Activated CD4-positive, alpha-beta T cell treated with anti-CD3 and anti-CD28 coated beads, Interleukin-2, amount 50 U/mL, for 24 hours (primary cell): ENCODE measurements around the gene KATNAL2.
"Not testable (repeated sequence)": the region's sequence is repeated elsewhere in the genome, so short reads cannot be mapped to it uniquely, and the experiment has no call there.

Experiments used
- DNase-seq, 2 donors: peaks; one replicate each; pipeline ENCODE4 v3.0.0-alpha.2; 2020; ENCODE audit warnings: low read depth in 1 of 2, low spot score in 1 of 2

KATNAL2 gene

DNA sequence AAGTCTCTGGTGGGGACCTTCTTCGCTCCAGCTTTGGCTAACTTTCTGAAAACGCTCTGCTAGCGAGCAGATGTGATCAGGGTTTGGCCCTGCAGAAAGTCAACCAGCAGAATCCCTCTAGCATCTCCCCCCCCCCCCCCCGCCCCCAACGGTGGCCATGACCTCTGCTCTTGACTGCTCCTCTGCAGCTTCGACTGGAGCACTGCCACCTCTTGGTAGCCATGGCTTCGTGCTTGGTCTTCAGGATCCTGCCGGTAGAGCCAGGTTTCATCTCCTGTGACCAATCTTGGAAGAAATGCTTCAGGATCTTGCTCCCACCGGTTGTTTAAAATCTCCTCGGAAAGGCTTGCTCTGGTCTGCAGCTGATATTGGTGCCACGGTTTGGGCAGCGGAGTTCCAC lies 113.5 kb downstream of the KATNAL2 start:
- DNase-seq: not testable (repeated sequence)

DNA sequence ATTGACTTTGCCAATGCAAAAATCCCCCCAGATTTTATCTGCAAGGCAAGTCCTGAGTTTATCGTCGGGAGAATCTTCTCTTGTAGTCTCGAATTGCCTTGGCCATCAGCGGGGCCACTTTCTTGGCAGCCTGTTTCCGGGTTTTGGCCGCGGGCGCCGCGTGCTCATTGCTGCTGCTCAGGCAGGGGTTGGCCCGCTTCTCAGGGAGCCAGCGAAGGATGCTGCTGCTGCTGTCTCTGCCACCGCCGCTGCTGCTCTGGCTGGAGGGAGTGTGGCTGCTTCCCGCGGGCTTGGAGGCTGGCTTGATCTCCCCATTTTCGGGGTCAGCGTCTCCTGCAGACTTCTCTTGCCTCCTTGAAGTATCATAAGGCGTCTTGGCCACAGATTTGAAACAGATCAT lies 115.5 kb downstream of the KATNAL2 start:
- no peak for DNase-seq

DNA sequence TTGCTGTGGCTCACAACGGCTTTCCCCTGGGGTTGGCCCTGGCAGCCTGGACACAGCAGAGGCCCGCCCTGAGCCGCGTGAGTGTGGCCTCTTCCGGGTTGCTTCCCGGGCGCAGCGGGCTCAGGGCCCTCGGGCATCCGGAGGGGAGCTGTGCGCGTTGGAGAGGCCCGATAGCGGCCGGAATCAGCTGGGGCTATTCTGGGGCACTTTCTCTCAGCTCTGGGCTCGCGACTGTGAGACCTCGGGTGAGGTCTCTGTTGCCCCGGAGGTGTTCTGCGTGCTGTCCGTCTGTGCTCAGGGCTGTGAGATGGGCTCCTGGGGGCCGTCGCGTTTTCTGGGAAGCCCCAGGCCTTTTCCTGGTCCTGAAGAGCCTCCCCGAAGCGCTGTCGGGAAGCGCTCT lies 117.2 kb downstream of the KATNAL2 start:
- DNase-seq: not testable (repeated sequence)

DNA sequence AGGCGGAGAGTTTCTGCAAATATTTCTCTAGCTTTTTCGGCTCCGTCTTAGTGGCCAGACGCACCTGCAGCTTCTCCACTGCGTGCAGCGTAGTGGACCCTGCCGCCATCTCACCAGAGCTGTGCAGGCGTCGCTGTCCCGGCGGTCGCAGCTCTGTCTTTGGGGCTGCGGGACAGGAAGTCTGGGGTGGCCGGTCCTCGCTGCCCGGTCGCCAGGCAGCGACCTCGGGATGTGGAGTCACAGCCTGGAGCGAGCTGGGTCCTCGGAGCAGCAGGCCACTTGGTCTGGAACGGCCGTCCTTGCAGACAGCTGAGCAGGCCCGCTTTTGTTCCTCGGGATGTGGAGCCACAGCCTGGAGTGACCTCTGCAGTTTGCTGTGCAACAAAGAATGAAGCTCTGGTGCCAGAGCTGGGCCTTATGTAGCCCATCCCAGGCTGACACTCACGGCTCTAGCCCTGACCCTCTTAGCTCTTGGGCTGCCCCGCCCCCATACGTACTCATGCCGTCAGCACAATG lies 117.8 kb downstream of the KATNAL2 start, which contains the start of gene ELOA2:
ELOA2 (minus strand) TSS at position 466 of the 516 bp plus-strand sequence; CDS start at position 109, 357 bp downstream.
- DNase-seq: no peak

DNA sequence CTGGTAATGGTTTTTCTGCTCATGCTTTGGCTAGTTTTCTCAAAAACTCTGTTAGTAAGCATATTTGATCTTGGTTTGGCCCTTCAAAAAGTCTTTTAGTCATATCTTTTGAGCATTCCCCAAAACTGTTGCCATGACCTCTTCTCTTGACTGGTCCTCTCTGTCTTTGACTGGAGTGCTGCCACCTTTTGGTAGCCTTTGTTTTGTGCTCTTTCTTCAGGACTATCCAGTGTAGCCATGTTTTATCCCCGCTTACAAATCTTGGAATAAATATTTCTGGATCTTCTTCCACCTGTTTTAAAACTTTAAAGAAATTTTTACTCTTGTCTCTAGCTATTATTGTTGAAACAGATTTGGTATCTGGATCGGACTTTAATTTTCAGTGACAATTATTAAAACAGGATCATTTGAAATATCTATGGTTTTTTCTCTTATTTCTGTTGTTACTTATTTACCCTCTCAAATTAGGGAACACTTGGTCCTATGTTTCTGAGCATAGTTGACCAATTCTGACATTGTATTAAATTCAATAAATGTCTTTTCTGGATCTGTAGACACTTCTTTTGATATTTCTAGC lies 119.0 kb downstream of the KATNAL2 start:
- DNase-seq: no peak

DNA sequence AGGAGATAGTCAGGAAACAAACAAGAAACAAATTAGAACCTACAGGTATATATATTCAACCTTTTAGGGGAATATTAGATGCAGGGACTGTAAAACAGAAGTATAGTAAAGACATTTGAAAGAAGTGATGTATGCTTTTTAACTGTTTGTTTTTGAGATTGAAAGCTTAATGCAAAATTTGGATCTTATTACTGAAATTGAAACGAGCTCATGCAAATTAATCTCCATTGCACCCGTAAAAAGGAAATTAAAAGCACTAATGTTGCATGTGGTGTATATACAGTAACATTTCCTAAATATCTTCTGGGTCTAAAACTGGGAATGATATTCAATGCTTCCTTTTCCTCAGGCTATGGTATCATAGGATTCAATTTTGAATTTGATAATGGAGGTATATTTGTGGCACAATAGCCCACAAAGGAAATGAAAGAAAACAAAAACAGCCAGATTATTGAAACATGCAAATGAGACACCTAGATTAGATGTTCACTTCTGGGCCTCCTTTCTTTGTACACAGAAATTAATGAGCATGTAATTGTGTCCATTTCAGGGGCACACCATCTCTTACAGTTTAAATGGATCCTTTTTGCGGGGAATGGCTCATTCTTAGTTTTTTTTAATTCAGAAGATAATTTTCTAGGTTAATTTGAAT lies 119.7 kb downstream of the KATNAL2 start:
- DNase-seq: no peak

DNA sequence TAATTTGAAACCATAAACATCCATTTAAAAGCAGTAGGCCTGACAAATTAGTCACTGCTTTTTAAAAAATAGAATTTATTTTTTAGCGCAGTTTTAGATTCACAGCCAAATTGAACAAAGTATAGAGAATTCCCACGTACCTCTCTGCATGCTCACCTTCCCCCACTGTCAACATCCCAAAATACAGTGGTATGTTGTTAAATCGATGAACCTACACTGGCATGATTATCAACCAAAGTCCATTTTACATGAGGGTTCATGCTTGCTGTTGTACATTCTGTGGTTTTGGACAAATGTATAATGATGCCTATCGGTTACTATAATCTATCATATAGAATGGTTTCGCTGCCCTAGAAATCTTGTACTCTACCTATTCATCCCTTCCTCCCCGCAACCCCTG lies 123.6 kb downstream of the KATNAL2 start:
- DNase-seq: no peak

DNA sequence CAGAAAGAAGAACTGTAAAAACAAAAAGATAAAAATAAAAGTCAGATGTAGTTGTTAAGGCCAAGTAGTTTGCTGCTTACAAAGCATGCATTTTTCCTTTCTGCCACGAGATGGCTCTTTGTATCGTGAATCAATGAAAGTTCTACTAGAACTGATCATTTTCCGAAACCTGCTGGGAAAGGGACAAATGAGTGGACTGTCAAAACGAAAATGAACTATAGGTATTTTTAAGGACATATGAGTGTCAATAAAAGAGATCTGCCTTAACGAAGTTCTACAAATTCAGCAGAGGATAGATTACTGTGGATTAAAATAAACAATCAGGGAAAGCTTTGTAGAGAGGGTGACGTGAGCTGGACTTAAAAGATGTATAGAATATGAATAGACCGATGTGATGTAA lies 133.1 kb downstream of the KATNAL2 start:
- peak in 1 of 2 donors; percentile 2 for DNase-seq

DNA sequence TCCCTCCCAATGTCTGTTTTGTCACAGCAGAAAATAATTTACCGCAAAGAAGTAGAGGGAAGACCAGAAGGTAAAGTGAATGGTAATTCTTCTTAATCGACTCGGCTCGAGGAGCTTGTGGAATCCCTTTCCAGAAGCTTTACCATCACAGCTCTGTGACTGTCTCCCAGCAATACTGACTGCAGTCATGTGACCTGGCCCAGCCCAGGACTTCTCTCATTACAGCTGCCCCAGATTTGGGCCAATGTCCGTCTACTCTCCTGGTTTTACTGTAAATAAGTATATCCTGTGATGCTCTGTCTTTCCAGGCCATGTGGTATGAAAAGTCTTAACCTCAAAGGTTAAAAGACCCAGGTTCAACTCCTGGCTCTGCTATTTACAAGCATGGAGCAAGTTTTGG lies 137.0 kb downstream of the KATNAL2 start:
- no peak for DNase-seq

DNA sequence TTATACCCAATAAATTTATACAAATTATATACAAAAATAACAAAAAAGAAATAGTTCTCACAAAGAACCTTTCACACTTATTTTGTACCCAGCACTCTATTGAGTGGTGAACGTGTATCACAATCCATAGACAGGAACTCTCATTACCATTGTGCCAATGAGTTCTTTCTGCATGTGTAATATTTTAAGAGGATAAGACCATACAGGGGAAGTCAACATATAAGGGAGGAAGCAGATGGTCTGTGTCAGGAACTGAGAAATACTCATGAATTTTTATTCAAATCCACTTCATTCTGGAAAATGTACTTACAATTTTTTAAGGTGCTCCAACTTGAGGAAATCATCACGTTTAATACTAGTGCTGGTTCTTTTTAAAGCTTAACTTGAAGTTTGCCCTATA lies 145.1 kb downstream of the KATNAL2 start:
- DNase-seq: no peak

DNA sequence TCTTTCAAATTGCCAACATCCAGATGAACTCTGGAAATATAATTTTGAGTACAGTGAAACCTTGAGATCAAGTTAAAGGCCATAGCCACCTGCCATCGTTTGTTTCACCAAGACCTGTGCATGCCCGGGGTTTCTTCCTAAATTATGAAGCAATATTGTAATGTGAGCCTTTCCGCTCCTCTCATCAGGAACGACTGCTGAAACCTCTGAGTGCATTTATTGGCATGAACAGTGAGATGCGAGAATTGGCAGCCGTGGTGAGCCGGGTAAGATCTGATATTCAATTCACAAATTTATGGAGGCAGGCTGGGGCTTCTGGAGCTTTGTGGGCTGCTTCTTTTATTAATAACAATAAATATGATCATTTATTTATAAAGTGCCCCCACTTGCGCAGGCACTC lies 145.7 kb downstream of the KATNAL2 start:
- no peak for DNase-seq

DNA sequence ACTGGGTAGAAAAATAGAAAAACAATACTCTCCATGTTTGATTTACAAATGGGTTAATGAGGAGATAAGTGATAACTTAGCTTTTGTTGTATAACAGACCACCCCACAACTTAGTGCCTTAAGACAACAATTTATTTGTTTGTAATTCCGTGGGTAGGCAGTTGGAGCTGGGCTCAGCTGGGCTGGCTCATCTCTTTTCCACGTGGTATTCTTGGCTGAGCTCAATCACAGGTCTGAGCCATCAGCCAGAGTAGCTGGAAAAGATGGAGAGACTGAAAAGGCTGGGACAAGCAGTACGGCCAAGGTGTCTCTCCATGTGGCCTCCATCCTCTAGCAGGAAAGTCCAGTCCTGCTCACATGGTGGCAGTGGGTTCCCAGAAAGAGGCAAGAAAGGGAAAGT lies 150.2 kb downstream of the KATNAL2 start:
- DNase-seq: no peak

DNA sequence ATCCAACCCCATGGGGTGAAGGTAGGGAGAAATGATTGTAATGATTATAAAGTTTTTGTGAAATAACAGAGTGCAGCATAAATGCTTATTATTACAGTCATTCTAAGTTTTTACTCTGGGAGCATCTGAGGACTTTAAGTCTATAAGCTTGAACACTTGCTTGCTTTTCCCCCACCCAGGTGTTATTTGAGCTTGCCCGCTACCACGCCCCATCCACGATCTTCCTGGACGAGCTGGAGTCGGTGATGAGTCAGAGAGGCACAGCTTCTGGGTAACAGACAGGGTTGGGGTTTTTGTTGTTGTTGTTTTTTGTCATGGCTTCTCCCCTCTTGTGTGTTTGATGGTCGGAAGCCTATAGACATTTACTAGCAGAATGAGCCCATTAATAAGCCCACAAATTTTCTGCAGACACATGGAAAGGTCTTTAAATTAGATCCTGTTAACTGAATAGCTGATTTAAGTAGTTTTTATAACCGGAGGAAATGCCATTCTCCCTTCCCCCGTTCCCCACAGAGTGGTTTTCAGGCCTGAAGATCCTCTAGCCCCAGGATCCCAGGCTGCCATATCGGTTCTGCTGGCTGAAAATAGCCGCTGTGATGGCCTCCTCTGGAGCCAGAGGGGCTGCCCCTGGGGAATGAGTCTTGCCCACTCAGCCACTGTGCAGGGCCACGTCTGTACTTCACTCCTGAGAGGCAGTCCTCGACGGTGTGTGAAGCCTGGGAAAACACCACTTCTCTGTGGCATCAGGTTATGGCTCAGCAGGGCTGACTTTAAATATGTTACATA lies 157.9 kb downstream of the KATNAL2 start:
- DNase-seq: no peak

DNA sequence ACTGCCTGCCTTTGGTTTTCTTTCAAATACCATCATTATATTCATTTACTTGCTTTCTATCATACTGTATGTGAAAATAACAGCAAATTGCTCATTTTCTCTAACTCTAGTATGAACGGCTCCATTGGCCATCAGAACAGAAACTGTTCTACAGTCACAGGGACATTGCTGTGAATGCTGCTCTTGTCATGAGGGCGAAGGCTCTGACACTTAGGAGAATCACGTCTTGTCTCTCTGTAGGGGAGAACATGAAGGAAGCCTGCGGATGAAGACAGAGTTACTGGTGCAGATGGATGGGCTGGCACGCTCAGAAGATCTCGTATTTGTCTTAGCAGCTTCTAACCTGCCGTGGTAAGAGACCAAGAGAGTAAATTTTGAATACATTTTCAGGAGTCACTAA lies 159.7 kb downstream of the KATNAL2 start:
- no peak for DNase-seq

DNA sequence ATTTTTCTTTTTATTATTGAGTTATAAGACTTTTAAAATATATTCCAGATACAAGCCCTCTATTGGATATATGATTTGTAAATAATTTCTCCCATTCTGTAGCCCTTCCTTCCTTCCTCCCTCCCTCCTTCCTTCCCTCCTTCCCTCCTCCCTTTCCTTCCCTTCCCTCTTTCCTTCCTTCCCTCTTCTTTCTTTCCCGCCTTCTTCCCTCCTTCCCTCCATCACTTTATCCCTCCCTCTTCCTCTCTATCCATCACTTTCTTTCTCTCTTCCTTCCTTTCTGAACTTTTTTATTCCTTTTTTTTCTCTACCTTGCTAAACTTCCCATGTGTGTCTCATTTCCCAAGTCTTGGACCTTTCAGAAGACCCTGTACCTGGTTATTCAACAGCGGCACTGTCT lies 163.5 kb downstream of the KATNAL2 start:
- DNase-seq: no peak

DNA sequence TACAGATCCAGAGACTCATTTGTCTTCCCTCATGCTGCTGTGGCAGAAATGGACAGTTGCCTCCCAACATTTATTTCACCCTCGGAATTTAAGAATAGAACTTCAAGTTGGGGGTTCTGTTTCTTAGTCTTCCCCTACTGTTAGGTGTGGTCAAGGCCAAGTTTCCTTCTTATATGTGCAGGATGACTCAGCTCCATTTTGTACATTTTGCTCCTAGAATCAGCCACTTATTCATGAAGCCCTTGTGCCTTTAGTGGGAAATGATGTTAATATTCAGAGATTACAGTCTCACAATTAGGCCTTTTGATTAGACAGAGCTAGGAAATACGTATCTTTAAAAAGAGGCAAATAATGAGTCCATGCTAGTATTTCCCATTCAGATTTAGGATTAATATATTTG lies 164.2 kb downstream of the KATNAL2 start:
- DNase-seq: no peak

DNA sequence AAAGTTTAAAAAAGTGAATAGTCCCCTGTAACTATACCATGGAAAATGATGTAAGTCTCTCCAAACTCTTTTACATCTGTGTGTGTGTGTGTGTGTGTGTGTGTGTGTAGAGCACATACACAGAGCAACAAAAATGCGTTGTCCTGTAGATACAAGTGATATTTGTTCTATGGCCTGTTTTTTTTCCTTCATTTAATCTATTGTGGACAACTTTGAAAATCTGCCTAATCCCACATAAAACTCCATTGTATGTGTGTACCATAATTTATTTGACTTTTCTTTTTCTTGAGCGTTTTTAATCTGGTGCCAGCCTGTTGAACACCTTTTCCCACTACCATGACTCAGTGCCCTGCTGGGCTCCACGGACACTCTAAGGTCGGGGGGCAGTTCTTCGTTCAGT lies 170.3 kb downstream of the KATNAL2 start:
- no peak for DNase-seq

DNA sequence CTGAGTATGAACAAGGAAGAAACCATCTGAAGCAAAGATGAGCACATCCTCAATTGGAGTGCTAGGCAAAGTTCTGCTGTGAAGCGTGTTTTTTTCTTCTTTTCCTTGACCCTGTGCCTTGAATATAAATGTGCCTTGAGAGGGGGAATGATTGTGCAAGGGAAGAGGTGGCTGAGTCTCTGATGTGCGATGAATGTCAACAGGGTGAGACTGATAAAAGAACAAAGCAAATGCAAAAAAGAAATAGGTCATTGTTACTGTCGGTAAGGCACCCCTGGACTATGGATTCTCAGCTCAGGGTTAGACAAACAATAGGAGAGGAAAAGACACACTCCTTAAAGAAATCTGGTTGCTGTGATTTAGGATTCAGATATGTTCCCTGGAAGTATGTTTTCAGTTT lies 178.4 kb downstream of the KATNAL2 start:
- no peak for DNase-seq

DNA sequence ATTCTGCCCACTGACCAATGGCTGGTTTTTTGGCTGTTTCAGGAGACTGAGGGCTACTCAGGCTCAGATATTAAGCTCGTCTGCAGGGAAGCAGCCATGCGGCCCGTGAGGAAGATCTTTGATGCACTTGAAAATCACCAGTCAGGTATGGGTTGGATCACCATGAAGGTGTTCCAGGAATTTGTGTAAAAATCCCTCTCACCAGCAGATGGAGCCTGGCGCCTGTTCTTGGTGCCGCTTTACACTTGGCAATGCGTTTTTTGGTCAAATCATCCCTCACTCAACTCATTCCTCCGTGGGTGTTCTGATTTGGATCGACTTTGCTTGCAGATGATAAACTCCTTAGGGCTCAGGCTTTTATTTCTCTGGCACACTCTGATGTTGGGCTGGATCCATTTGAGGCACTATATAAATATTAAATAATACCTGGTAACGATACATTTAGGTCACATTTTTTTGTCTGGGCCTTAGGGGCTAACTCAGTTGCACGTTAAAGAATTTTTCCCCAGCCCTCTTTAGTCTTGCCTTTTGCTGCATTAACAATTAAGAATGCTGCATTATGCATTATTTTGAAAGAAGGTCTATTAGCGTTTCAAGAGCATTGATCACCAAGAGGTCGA lies 182.9 kb downstream of the KATNAL2 start:
- peak; percentile 36 to 46 for DNase-seq

DNA sequence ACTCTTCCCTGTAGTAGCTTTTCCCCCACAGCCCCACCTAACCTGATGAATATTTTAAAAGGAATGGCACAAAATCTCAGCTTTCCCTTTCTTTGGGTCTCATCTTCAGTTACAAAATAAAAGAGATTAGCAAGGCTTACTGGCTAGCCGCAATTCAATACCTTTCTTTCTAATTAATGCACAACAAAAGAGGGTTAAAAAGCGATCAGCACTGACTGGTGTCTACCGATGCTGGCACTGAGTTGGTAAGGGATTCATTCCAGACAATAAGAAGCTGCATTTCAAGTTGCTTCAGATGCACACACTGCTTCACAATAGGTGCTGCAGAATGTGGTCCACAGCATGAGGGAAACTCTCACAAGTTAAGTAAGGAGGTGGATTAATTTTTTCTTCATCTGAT lies 191.0 kb downstream of the KATNAL2 start:
- DNase-seq: no peak

DNA sequence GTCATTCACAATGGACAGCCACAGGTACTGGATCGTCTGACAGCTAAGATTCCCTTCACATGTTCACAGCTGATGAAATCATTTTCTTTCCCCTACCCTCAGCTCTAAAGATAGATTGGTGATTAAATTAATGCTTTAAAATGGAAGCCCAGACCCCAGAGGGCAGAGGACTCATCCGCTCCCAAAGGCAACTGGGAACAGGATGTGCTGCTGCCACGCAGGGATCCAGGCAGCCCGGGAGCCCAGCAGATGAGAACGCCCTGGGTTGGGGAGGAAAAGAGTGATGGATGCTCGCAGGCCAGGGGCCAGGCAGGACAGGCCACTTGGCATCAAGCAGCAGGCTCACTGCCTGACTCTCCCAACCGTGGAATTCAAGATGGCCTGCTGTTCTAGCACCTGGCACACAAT lies 191.6 kb downstream of the KATNAL2 start:
- DNase-seq: no peak

DNA sequence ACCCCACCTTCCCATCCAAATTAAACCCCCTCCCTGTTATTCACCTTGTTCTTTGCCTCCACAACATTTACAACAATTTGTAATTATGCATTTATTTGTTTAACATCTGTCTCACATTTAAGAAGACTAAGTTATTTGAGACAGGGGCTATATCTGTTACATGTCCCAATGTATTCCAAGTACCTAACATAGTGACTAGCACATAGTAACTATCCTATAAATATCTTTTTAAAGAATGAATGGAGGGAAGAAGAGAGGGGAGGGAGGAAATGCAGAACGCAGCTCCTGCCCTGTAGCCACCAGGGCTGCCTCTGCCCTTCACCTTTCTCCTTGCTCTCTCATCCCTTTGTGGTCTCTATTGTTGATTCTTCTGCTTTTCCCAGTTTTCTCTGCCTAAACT lies 192.3 kb downstream of the KATNAL2 start:
- no peak for DNase-seq
